ENCODE data around the gene HYDIN. TPM values are rescaled to one million over a fixed set of nuclear protein-coding genes. Genes with fewer than 3 reads are reported as not detected.
"Not testable (repeated sequence)": the region's sequence is repeated elsewhere in the genome, so short reads cannot be mapped to it uniquely, and the experiment has no call there.

The HYDIN gene
- total RNA-seq, 1 experiment from 2014 or later = 0.15 TPM

- not testable (repeated sequence) for DNase-seq (ENCODE audit: low spot score)
These were observed 365.8 kb downstream of the HYDIN start for GRCh38 chr16:70864698-70865097.

- not testable (repeated sequence) for DNase-seq (ENCODE audit: low spot score)
These were observed 368.5 kb downstream of the HYDIN start for GRCh38 chr16:70861996-70862395.

- peak; percentile 4 for DNase-seq (ENCODE audit: low spot score)
These were observed 379.2 kb downstream of the HYDIN start for GRCh38 chr16:70851299-70851698.

- DNase-seq (ENCODE audit: low spot score) = not testable (repeated sequence)
These were observed 406.9 kb downstream of the HYDIN start for GRCh38 chr16:70823498-70824118.

- DNase-seq (ENCODE audit: low spot score) = not testable (repeated sequence)
These were observed 407.8 kb downstream of the HYDIN start for GRCh38 chr16:70822734-70823133.

- not testable (repeated sequence) for DNase-seq (ENCODE audit: low spot score)
These were observed 412.4 kb downstream of the HYDIN start for GRCh38 chr16:70818088-70818487.

- no peak for DNase-seq (ENCODE audit: low spot score)
These were observed 421.0 kb downstream of the HYDIN start for GRCh38 chr16:70809392-70810060.

GRCh38 chr16:70808371-70808770, 422.2 kb downstream of the HYDIN start:
- DNase-seq (ENCODE audit: low spot score) = no peak

GRCh38 chr16:70805787-70806186, 424.7 kb downstream of the HYDIN start:
- no peak for DNase-seq (ENCODE audit: low spot score)

GRCh38 chr16:70805380-70805779, 425.1 kb downstream of the HYDIN start:
- no peak for DNase-seq (ENCODE audit: low spot score)

- no peak for DNase-seq (ENCODE audit: low spot score)
These were observed 425.8 kb downstream of the HYDIN start for GRCh38 chr16:70804734-70805169.

GRCh38 chr16:70804153-70804733, 426.3 kb downstream of the HYDIN start:
- peak; percentile 66 for DNase-seq (ENCODE audit: low spot score)

- no peak for DNase-seq (ENCODE audit: low spot score)
These were observed 427.2 kb downstream of the HYDIN start for GRCh38 chr16:70803319-70803718.

GRCh38 chr16:70801611-70802010, 428.9 kb downstream of the HYDIN start:
- DNase-seq (ENCODE audit: low spot score) = no peak

GRCh38 chr16:70800781-70801480, 429.6 kb downstream of the HYDIN start, which contains the start of gene VAC14:
TSS of gene VAC14 (minus strand) at chr16:70801158. CDS start at chr16:70800900, 258 bp downstream.
- DNase-seq (ENCODE audit: low spot score) = peak; percentile 81

- no peak for DNase-seq (ENCODE audit: low spot score)
These were observed 430.2 kb downstream of the HYDIN start for GRCh38 chr16:70800311-70800710.

GRCh38 chr16:70796301-70796700, 434.2 kb downstream of the HYDIN start:
- no peak for DNase-seq (ENCODE audit: low spot score)

GRCh38 chr16:70795296-70795912, 435.1 kb downstream of the HYDIN start:
- DNase-seq (ENCODE audit: low spot score) = no peak

GRCh38 chr16:70793851-70794502, 436.5 kb downstream of the HYDIN start:
- no peak for DNase-seq (ENCODE audit: low spot score)

GRCh38 chr16:70790815-70791214, 439.7 kb downstream of the HYDIN start:
- no peak for DNase-seq (ENCODE audit: low spot score)
